ENCODE results near the gene KCTD12. TPM values are rescaled to one million over a fixed set of nuclear protein-coding genes. Genes with fewer than 3 reads are reported as not detected.

The KCTD12 gene
- total and polyA plus RNA-seq, 2 of the 13 experiments (the other 11 are each of a cell fraction or from before 2014, with no cell fraction given): not detected

DNA sequence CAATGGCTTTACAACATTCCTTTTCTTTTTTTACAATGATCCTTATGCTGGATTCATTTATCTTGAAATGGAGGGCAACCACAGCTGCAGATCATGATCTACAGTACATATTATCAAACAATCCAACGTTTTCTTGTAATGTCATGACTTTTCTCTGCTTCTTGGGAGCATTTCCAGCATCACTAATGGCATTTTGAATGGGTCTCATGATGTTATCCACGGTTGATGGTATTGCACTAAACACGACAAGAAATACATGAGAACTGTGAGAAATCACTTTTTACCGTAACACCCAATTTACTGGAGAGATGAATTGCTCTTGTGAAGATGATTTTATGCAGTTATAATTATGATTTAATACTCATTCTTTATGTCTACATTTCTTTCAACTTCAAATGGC is 45.9 kb upstream of the KCTD12 start (continued):
- TF ChIP-seq MZF1 (CRISPR knock-in tag; IDR thresholded peaks at IDR 0.05; ENCODE audit: borderline replicate concordance) (no peak), RFXANK (CRISPR knock-in tag; IDR thresholded peaks at IDR 0.05) (no peak), FOXK2 (IDR thresholded peaks at IDR 0.05) (no peak), THYN1 (CRISPR knock-in tag; IDR thresholded peaks at IDR 0.05; ENCODE audit: borderline replicate concordance, low read depth) (no peak)

DNA sequence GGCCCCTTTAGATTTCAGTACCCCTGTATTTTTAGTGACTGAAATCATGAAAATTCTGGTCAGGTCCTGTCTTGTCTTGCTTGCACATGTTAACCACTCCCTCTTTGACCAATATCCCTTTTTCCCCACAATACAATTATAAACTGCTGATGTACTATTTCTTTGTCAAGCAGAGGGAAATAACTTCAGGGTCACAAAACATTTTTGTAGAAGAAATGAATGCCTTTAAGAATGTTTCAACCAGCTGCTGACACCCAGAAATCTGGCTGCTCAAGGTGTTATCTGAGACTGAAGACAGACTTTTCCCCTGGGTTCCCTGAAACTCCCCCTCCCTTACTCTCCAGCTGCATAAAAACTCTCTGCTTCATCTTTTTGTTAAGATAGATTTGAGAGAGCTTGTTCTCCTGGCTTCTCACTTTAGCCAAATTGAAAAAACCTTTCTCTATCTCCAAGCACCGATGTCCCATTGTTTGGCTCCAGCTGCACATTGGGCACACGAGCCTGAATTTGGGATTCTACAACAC is 43.7 kb upstream of the KCTD12 start:
- H3K4me3 ChIP-seq (replicated peaks in 1 of 3; ENCODE audit: insufficient read depth in 1 of 3, low read depth in 2 of 3, low read length in 3 of 3): no peak overlapping the region
- intact Hi-C loops (cut with micrococcal nuclease; ENCODE audit: unreplicated experiment) (no loop called here), in situ Hi-C loops (cut with HindIII; ENCODE audit: extremely low pct_ligation_motif_present, low pct_unique_long_range_greater_than_20kb) (no loop called here)
- H3K9ac ChIP-seq (ENCODE audit: insufficient read depth, low read depth, low read length): no peak overlapping the region
- no peak overlapping the region for H2AFZ ChIP-seq (ENCODE audit: low read length)
- H4K20me1 ChIP-seq (ENCODE audit: insufficient read depth, low read length): no peaks in the 10 kb centered on the region
- no peaks in the 10 kb centered on the region; a peak in 1 of 5 replicates for H3K27me3 ChIP-seq (ENCODE audit: control insufficient read depth in 1 of 2, insufficient read depth in 2 of 2, low read length in 2 of 2)
- H3K27ac ChIP-seq (ENCODE audit: extremely low read length, insufficient read depth, low read length): no peak overlapping the region
- ATAC-seq (no peak), DNase-seq (ENCODE audit: low spot score) (no peak), FAIRE-seq (no peak)
- no peaks in the 10 kb centered on the region for H3K4me1 ChIP-seq (ENCODE audit: insufficient read depth, low read length)
- 0% methylated on average over 2 of the region's 2 CpGs for WGBS (ENCODE audit: low lambda C conversion rate)
- BruUV-seq (replicated peaks): no TSS peak
- POLR2A ChIA-PET: no interaction called here
- CTCF ChIA-PET (ENCODE audit: low intra/inter-chr PET ratio, low total read pairs): no interaction called here
- no peaks in the 10 kb centered on the region for H3K9me3 ChIP-seq (ENCODE audit: low read length)
- no peak overlapping the region for H3K4me2 ChIP-seq (ENCODE audit: low read depth, low read length)
- H3K79me2 ChIP-seq (ENCODE audit: insufficient read depth, low read length): no peaks in the 10 kb centered on the region
- no peaks in the 10 kb centered on the region for H3K36me3 ChIP-seq (replicated peaks in 1 of 2; ENCODE audit: control insufficient read depth in 1 of 2, insufficient read depth in 2 of 2, low read length in 2 of 2)
- TF ChIP-seq, protein P1, sequence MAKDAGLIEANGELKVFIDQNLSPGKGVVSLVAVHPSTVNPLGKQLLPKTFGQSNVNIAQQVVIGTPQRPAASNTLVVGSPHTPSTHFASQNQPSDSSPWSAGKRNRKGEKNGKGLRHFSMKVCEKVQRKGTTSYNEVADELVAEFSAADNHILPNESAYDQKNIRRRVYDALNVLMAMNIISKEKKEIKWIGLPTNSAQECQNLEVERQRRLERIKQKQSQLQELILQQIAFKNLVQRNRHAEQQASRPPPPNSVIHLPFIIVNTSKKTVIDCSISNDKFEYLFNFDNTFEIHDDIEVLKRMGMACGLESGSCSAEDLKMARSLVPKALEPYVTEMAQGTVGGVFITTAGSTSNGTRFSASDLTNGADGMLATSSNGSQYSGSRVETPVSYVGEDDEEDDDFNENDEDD (CRISPR knock-in tag; IDR thresholded peaks at IDR 0.05; ENCODE audit: borderline replicate concordance): no peak
- TF ChIP-seq, protein P2, sequence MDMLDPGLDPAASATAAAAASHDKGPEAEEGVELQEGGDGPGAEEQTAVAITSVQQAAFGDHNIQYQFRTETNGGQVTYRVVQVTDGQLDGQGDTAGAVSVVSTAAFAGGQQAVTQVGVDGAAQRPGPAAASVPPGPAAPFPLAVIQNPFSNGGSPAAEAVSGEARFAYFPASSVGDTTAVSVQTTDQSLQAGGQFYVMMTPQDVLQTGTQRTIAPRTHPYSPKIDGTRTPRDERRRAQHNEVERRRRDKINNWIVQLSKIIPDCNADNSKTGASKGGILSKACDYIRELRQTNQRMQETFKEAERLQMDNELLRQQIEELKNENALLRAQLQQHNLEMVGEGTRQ (IDR thresholded peaks at IDR 0.05; ENCODE audit: low read depth, low read length): no peak
- TF ChIP-seq, protein P2 (CRISPR knock-in tag; IDR thresholded peaks at IDR 0.05; ENCODE audit: borderline replicate concordance): no peak
- TF ChIP-seq HIVEP1 (CRISPR knock-in tag; IDR thresholded peaks at IDR 0.05) (no peak), ZNF337 (CRISPR knock-in tag; IDR thresholded peaks at IDR 0.05; ENCODE audit: borderline replicate concordance, low read depth) (no peak), HOXD1 (CRISPR knock-in tag; IDR thresholded peaks at IDR 0.05) (no peak), MAFF (IDR thresholded peaks at IDR 0.05; ENCODE audit: low read depth, low read length) (no peak), BORCS8-MEF2B (CRISPR knock-in tag; IDR thresholded peaks at IDR 0.05) (no peak), ZFP37 (CRISPR knock-in tag; IDR thresholded peaks at IDR 0.05; ENCODE audit: borderline replicate concordance) (no peak), RAD51 (IDR thresholded peaks at IDR 0.05; ENCODE audit: borderline replicate concordance) (no peak), ZNF615 (CRISPR knock-in tag; IDR thresholded peaks at IDR 0.05; ENCODE audit: borderline replicate concordance) (no peak), ZSCAN22 (CRISPR knock-in tag; IDR thresholded peaks at IDR 0.05) (no peak), RELA (CRISPR knock-in tag; IDR thresholded peaks at IDR 0.05) (no peak), ZNF253 (CRISPR knock-in tag; IDR thresholded peaks at IDR 0.05; ENCODE audit: borderline replicate concordance) (no peak)
- TF ChIP-seq, protein P3, sequence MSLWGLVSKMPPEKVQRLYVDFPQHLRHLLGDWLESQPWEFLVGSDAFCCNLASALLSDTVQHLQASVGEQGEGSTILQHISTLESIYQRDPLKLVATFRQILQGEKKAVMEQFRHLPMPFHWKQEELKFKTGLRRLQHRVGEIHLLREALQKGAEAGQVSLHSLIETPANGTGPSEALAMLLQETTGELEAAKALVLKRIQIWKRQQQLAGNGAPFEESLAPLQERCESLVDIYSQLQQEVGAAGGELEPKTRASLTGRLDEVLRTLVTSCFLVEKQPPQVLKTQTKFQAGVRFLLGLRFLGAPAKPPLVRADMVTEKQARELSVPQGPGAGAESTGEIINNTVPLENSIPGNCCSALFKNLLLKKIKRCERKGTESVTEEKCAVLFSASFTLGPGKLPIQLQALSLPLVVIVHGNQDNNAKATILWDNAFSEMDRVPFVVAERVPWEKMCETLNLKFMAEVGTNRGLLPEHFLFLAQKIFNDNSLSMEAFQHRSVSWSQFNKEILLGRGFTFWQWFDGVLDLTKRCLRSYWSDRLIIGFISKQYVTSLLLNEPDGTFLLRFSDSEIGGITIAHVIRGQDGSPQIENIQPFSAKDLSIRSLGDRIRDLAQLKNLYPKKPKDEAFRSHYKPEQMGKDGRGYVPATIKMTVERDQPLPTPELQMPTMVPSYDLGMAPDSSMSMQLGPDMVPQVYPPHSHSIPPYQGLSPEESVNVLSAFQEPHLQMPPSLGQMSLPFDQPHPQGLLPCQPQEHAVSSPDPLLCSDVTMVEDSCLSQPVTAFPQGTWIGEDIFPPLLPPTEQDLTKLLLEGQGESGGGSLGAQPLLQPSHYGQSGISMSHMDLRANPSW (CRISPR knock-in tag; IDR thresholded peaks at IDR 0.05; ENCODE audit: borderline replicate concordance): no peak
